ENCODE data around the gene PLXNA1. TPM values are rescaled to one million over a fixed set of nuclear protein-coding genes. Genes with fewer than 3 reads are reported as not detected.

PLXNA1 gene
- total RNA-seq, 1 donor from 2014 or later: 24.0 TPM

DNA sequence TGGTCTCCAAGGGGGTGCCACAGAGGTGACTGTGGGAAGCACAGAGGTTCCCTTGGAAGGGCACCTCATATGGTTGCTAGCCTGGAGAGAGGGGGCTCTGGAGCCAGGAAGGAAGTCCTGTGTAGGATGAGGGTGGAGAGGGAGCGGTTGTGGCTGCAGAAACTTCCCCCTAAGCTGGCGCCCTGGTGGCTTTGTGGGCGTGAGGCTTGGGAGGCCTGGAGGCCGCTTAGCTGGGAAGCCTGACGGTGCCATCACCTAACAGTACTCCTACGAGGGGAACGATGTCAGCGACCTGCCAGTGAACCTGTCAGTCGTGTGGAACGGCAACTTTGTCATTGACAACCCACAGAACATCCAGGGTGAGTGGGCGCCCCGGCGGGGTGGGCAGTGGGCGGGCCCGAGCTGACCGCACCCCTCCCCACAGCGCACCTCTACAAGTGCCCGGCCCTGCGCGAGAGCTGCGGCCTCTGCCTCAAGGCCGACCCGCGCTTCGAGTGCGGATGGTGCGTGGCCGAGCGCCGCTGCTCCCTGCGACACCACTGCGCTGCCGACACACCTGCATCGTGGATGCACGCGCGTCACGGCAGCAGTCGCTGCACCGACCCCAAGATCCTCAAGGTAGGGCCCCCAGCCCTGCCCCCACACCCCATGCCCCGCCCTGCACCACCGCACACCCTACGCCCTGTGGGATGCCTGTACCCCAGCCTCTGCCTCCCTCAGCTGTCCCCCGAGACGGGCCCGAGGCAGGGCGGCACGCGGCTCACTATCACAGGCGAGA lies 31.0 kb downstream of the PLXNA1 start:
- H3K27ac Mint-ChIP-seq: no peak overlapping the region
- H3K36me3 Mint-ChIP-seq (ENCODE audit: low read depth): no peaks in the 10 kb centered on the region
- H3K27me3 Mint-ChIP-seq: no peaks in the 10 kb centered on the region
- no peaks in the 10 kb centered on the region for H3K9me3 Mint-ChIP-seq
- DNase-seq: no peak
- intact Hi-C loops (cut with micrococcal nuclease): no loop called here
- H3K4me3 Mint-ChIP-seq: no peak overlapping the region
- no peaks in the 10 kb centered on the region for H3K4me1 Mint-ChIP-seq

DNA sequence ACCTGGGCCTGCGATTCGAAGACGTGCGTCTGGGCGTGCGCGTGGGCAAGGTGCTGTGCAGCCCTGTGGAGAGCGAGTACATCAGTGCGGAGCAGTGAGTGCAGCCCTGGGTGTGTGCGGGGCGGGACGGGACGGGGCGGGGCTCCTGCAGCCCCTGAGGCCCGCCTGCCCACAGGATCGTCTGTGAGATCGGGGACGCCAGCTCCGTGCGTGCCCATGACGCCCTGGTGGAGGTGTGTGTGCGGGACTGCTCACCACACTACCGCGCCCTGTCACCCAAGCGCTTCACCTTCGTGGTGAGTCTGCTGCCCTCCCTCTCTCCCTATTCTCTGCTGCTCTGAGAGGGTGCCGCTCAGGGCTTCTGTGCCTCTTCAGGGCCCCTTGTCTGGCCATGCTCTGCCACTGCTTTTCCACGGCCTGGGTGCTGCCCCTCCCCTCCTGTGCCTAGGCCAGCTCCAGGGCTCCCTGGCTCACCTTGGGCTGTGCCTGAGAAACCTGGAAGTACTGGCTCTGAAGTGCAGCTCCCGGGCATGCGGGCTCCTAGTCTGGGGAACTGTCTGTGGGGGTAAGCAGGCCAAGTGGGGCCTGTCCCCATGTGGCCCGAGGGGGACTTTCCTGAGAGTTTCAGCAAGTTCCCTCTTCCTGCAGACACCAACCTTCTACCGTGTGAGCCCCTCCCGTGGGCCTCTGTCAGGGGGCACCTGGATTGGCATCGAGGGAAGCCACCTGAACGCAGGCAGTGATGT lies 31.8 kb downstream of the PLXNA1 start:
- intact Hi-C loops (cut with micrococcal nuclease): no loop called here
- H3K36me3 Mint-ChIP-seq (ENCODE audit: low read depth): no peaks in the 10 kb centered on the region

DNA sequence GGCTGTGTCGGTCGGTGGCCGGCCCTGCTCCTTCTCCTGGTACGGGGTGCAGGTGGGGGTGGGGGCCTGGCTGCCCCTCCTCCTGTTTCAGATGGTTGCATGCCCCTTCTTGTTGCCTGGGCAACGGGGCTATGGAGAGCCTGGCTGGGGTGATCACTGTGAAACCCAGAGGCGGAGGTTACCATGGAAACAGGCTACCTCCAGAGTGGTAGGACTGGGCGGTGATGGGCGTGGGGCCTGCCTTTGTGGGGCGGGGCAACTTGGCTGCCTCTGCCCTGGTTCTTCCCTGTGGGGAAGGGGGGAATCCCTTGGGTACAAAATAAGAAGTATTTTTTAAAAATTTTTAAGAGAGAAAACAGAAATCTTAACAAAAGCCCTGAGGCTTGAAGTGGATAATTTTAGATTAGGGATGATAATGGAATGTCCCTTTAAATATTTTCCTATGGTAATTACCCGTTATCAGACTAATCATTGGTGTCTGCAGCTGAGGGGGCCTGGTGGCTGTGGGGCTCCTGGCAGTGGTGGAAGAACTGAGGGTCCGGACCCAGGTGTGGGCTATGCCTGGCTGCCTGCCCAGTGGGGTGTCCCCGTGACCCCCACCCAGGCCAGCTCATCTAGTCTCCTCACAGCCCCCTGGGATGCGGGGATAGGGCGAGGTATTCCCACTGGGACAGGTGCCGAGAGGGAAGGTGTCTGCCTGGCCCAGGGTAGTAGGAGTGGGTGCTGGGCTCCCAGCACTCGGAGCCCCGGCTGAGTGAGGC lies 32.5 kb downstream of the PLXNA1 start:
- H3K27me3 Mint-ChIP-seq: no peaks in the 10 kb centered on the region
- DNase-seq: no peak
- intact Hi-C loops (cut with micrococcal nuclease): no loop called here
- no peak overlapping the region for H3K27ac Mint-ChIP-seq
- no peaks in the 10 kb centered on the region for H3K36me3 Mint-ChIP-seq (ENCODE audit: low read depth)
- no peaks in the 10 kb centered on the region for H3K4me1 Mint-ChIP-seq
- no peak overlapping the region for H3K4me3 Mint-ChIP-seq
- H3K9me3 Mint-ChIP-seq: no peaks in the 10 kb centered on the region

More for the DNA sequence above, 31.8 kb downstream of the PLXNA1 start:
- Mint-ChIP-seq H3K4me1 (no peaks in the 10 kb centered on the region), H3K4me3 (no peak overlapping the region), H3K9me3 (no peaks in the 10 kb centered on the region), H3K27ac (no peak overlapping the region), H3K27me3 (no peaks in the 10 kb centered on the region)
- DNase-seq: no peak

DNA sequence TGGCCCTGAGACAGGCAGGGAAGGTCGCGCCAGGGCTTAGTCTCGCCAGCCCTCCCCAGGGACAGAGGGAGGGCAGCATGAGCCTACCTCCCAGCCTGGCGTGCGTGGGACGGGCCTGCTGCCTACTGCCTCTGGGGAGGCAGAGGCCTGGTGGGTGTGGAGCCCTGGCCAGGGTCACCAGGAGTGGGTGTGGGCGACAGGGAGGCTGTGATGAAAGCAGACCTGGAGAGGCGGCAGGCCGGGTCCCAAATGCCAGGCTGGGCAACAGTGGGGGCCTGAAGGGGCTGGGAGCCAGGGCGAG lies 33.1 kb downstream of the PLXNA1 start:
- no peak overlapping the region for H3K27ac Mint-ChIP-seq
- intact Hi-C loops (cut with micrococcal nuclease): no loop called here
- no peaks in the 10 kb centered on the region for H3K27me3 Mint-ChIP-seq
- H3K36me3 Mint-ChIP-seq (ENCODE audit: low read depth): no peaks in the 10 kb centered on the region
- H3K4me3 Mint-ChIP-seq: no peak overlapping the region
- DNase-seq: no peak
- H3K9me3 Mint-ChIP-seq: no peaks in the 10 kb centered on the region
- H3K4me1 Mint-ChIP-seq: no peaks in the 10 kb centered on the region

DNA sequence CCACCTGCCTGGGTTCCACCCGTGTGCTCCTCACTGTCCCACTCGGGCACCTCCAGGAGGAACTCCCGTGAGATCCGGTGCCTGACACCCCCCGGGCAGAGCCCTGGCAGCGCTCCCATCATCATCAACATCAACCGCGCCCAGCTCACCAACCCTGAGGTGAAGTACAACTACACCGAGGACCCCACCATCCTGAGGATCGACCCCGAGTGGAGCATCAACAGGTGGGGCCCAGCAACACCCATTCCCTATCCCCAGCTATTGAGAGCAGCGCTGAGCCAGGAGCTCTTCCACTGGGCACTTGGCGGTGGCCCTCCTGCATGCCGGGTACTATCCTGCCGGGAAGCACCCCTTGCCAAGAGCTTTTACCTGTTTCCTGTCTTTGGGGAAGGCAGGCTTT lies 33.5 kb downstream of the PLXNA1 start:
- no peaks in the 10 kb centered on the region for H3K36me3 Mint-ChIP-seq (ENCODE audit: low read depth)
- no peak for DNase-seq
- no peaks in the 10 kb centered on the region for H3K27me3 Mint-ChIP-seq
- H3K4me1 Mint-ChIP-seq: no peaks in the 10 kb centered on the region
- intact Hi-C loops (cut with micrococcal nuclease): no loop called here
- H3K9me3 Mint-ChIP-seq: no peaks in the 10 kb centered on the region
- H3K4me3 Mint-ChIP-seq: no peak overlapping the region
- no peak overlapping the region for H3K27ac Mint-ChIP-seq

DNA sequence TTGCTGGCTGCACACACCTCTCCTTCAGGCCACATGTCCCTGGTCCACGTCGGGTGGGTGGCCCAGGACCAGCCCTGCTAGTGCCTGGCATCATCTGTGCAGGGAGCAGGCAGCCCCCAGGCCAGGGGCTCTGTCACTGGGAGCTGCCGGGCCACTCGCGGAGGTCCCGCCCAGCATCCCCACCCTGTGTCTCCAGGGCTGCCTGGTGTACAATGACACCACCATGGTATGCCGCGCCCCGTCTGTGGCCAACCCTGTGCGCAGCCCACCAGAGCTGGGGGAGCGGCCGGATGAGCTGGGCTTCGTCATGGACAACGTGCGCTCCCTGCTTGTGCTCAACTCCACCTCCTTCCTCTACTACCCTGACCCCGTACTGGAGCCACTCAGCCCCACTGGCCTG lies 34.3 kb downstream of the PLXNA1 start:
- no peaks in the 10 kb centered on the region for H3K36me3 Mint-ChIP-seq (ENCODE audit: low read depth)
- no peaks in the 10 kb centered on the region for H3K27me3 Mint-ChIP-seq
- no peaks in the 10 kb centered on the region for H3K4me1 Mint-ChIP-seq
- no peaks in the 10 kb centered on the region for H3K9me3 Mint-ChIP-seq
- H3K4me3 Mint-ChIP-seq: no peak overlapping the region
- no peak overlapping the region for H3K27ac Mint-ChIP-seq
- intact Hi-C loops (cut with micrococcal nuclease): no loop called here
- no peak for DNase-seq

DNA sequence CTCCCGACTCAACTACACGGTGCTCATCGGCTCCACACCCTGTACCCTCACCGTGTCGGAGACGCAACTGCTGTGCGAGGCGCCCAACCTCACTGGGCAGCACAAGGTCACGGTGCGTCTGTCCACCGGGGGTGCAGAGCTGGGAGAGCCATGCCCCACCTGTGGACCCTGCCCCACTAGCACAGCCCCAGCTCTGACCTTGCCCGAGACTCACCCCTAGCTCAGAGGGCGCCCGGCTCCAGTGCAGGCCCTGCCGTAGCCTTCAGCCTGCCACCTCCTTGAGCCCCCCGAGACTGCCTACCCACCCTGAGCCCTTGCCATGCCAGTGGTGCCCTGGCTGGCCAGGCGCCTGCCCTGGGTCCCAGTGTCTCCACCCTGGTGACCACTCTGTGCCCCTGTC lies 34.9 kb downstream of the PLXNA1 start:
- intact Hi-C loops (cut with micrococcal nuclease): no loop called here
- no peak overlapping the region for H3K27ac Mint-ChIP-seq
- no peaks in the 10 kb centered on the region for H3K4me1 Mint-ChIP-seq

DNA sequence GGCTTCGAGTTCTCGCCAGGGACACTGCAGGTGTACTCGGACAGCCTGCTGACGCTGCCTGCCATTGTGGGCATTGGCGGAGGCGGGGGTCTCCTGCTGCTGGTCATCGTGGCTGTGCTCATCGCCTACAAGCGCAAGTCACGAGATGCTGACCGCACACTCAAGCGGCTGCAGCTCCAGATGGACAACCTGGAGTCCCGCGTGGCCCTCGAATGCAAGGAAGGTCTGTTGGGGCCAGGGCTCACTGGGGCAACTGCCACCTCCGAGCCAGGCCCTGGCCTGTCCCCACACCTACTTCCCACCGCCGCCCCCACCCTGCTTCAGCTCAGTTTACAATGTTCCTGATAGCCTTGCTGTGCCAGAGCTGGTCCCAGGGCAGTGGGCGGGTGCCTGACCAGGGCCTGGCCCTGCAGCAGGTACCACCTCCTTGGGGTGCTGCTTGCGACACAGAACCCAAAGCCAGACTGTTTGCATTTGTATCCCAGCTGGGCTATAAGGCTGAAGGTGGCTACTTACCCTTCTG lies 35.5 kb downstream of the PLXNA1 start:
- Mint-ChIP-seq H3K27ac (no peak overlapping the region), H3K4me3 (no peak overlapping the region), H3K27me3 (no peaks in the 10 kb centered on the region), H3K9me3 (no peaks in the 10 kb centered on the region), H3K4me1 (no peaks in the 10 kb centered on the region), H3K36me3 (ENCODE audit: low read depth) (no peaks in the 10 kb centered on the region)
- DNase-seq: no peak
- intact Hi-C loops (cut with micrococcal nuclease): no loop called here

More for the DNA sequence above, 34.9 kb downstream of the PLXNA1 start:
- Mint-ChIP-seq H3K36me3 (ENCODE audit: low read depth) (no peaks in the 10 kb centered on the region), H3K9me3 (no peaks in the 10 kb centered on the region), H3K4me3 (no peak overlapping the region), H3K27me3 (no peaks in the 10 kb centered on the region)
- DNase-seq: no peak

DNA sequence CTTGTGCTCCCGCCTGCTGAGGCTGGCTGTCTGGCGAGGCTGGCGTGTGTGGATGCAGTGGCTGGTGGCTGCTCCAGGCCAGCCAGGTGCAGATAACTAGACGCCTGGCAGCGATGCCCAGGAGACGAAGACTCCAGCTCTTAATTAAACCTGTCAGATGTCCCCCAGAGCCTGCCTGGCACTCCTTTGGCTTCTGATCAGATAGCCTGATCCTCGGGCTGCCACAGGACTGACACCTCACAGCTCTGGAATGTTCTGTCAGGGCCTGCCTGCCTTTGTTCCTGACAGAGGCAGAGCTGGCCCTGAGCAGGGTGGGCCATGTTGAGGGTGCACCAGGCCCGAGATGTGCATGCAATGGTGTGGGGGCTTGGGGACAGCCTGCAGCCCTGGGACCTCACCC lies 36.5 kb downstream of the PLXNA1 start:
- Mint-ChIP-seq H3K4me3 (no peak overlapping the region), H3K9me3 (no peaks in the 10 kb centered on the region), H3K36me3 (ENCODE audit: low read depth) (no peaks in the 10 kb centered on the region), H3K4me1 (no peaks in the 10 kb centered on the region), H3K27ac (no peak overlapping the region), H3K27me3 (no peaks in the 10 kb centered on the region)
- intact Hi-C loops (cut with micrococcal nuclease): no loop called here
- no peak for DNase-seq

DNA sequence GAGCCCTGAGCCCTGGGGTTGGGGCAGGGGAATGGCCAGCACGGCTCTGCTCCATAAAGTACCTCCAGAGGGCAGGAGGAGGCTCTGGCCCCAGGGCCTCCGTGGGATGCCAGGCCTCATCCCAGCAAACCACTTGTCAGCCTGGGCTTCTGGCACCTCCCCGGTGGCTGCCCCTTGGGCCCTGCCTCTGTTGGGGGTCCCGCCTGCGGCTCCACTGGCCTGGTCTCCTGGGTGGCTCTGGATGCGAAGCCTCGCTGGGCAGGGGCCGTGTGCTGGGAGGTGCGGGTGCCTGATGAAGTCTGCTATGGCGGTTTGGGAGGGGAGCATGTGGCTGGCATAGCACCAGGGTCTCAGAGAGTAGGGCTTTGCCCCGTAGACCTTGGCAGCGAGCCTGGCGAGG lies 37.6 kb downstream of the PLXNA1 start:
- no peak overlapping the region for H3K4me3 Mint-ChIP-seq
- H3K4me1 Mint-ChIP-seq: peaks cover 4% of the 10 kb centered on the region
- no peaks in the 10 kb centered on the region for H3K9me3 Mint-ChIP-seq
- H3K27me3 Mint-ChIP-seq: no peaks in the 10 kb centered on the region
- H3K36me3 Mint-ChIP-seq (ENCODE audit: low read depth): no peaks in the 10 kb centered on the region
- intact Hi-C loops (cut with micrococcal nuclease): no loop called here
- DNase-seq: no peak
- H3K27ac Mint-ChIP-seq: no peak overlapping the region

DNA sequence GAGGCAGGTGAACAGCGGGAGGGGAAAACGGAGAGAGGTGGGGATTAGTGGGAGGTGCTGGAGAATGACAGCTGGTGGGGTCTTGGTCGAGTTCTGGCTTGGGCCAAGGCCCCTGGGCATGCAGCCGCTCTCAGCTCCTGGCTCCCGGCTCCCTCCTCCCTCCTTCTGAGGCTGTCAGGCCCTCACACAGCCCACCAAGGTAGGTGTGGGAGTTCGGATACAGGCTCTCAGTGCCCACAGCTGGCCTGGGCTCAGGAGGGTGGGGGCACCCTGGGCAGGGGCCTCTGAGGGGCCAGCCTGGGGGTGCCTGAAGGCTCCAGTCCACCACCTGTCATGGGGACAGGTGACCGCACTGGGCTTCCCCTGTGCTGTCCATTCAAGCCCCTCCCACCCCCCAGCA lies 39.9 kb downstream of the PLXNA1 start:
- Mint-ChIP-seq H3K4me1 (peaks cover 6% of the 10 kb centered on the region), H3K27ac (no peak overlapping the region), H3K4me3 (no peak overlapping the region), H3K9me3 (no peaks in the 10 kb centered on the region), H3K36me3 (ENCODE audit: low read depth) (no peaks in the 10 kb centered on the region), H3K27me3 (no peaks in the 10 kb centered on the region)
- DNase-seq: no peak
- intact Hi-C loops (cut with micrococcal nuclease): no loop called here

DNA sequence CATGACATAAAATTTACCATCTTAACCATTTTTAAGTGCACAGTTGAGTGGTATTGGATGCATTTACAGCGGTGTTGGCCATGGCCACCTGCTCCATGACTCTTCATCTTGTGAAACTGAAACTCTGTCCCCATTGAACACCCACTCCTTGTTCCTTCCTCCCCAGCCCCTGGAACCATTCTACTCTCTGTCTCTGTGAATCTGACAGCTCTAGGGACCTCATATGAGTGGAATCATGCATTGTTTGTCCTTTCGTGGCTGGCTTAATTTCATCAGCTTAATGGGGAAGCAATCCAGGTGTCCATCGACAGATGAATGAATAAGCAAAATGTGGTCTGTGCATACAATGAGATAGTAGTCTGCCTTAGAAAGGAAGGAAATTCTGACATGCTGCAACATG lies 42.5 kb downstream of the PLXNA1 start:
- Mint-ChIP-seq H3K27ac (no peak overlapping the region), H3K9me3 (no peaks in the 10 kb centered on the region), H3K27me3 (no peaks in the 10 kb centered on the region), H3K4me1 (peaks cover 6% of the 10 kb centered on the region), H3K36me3 (ENCODE audit: low read depth) (no peaks in the 10 kb centered on the region), H3K4me3 (no peak overlapping the region)
- intact Hi-C loops (cut with micrococcal nuclease): no loop called here
- DNase-seq: no peak

DNA sequence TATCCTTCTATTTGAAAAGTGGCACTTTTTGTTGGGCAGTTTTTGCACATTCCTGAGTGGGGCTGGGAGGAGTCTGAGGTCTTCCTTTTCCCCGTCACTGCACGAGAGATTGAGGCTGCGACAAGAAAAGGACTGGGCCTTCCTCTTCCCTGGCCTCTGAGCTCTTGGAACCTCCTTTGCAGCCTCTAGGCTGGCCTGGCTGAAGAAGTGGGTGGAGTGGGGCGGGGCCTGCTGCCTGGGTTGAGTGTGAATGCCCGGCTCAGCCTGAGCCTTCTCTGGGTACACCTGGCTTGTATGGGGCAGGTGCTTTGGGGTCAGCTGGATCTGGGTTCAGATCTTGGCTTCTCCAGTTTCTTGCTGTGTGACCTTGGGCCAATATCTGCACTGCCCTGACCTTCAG lies 43.1 kb downstream of the PLXNA1 start:
- H3K27ac Mint-ChIP-seq: no peak overlapping the region
- no peaks in the 10 kb centered on the region for H3K27me3 Mint-ChIP-seq
- no peaks in the 10 kb centered on the region for H3K9me3 Mint-ChIP-seq
- H3K4me1 Mint-ChIP-seq: peaks cover 6% of the 10 kb centered on the region
- intact Hi-C loops (cut with micrococcal nuclease): no loop called here
- no peak for DNase-seq
- H3K4me3 Mint-ChIP-seq: no peak overlapping the region
- H3K36me3 Mint-ChIP-seq (ENCODE audit: low read depth): no peaks in the 10 kb centered on the region

DNA sequence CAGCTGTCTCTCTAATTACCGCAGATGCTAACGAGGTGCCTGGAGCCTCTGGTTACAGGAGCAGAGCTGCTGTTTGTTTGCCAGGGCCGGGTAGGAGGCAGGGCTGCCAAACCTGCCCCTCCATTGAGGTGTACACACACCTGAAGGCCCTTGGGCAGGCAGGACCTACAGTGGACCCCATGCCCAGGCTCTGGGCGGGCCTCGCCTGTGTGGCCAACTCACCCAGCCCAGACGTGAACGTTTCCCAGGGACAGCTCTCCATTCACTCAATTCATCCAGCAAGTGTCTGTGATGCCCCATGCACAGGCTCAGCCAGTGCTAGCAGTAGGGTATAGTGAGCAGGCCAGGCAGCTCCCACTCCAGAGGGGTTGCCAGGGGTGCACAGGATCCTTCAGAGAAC lies 43.7 kb downstream of the PLXNA1 start:
- Mint-ChIP-seq H3K27me3 (no peaks in the 10 kb centered on the region), H3K36me3 (ENCODE audit: low read depth) (no peaks in the 10 kb centered on the region), H3K27ac (no peak overlapping the region), H3K9me3 (no peaks in the 10 kb centered on the region), H3K4me1 (peaks cover 6% of the 10 kb centered on the region), H3K4me3 (no peak overlapping the region)
- intact Hi-C loops (cut with micrococcal nuclease): no loop called here
- no peak for DNase-seq

All from activated CD4-positive, alpha-beta T cell treated with anti-CD3 and anti-CD28 coated beads, Interleukin-2, amount 10 ng/mL, durations not matched to agents 24 days and 14 days (primary cell).